ENCODE data around the gene GON4L.

GON4L gene

DNA sequence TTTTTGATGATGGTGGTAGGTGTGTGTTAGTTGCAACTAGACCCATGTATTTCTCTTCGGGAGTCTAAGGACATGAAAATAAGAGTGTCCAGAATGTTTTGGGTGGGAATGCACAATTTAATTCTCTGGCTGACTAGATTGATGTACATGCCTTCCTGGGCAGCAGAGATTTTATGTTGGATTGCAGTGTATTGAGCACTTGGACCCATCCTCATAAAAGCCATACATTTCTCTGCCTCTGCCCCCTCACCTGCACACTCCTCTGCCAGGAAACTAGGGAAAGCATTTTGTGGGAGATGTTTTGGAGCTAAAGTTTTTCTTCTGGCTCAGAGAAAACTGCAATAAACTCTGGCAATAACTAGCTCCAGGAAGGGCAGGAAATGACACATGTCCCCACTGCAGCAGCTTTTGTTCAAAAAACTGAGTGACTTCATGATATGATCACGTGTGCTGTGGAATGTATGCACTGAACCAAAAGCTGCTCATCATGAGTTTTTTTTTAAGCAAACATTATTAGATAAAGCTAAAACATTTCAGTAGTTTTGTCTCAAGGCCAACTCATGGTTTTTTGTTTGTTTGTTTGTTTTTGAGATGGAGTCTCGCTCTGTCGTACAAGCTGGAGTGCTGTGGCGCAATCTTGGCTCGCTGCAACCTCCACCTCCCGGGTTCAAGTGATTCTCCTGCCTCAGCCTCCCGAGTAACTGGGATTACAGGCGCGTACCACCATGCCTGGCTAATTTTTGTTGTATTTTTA, 36.6 kb upstream of the GON4L start:
- FAIRE-seq: no peak
- TF ChIP-seq, protein P1, sequence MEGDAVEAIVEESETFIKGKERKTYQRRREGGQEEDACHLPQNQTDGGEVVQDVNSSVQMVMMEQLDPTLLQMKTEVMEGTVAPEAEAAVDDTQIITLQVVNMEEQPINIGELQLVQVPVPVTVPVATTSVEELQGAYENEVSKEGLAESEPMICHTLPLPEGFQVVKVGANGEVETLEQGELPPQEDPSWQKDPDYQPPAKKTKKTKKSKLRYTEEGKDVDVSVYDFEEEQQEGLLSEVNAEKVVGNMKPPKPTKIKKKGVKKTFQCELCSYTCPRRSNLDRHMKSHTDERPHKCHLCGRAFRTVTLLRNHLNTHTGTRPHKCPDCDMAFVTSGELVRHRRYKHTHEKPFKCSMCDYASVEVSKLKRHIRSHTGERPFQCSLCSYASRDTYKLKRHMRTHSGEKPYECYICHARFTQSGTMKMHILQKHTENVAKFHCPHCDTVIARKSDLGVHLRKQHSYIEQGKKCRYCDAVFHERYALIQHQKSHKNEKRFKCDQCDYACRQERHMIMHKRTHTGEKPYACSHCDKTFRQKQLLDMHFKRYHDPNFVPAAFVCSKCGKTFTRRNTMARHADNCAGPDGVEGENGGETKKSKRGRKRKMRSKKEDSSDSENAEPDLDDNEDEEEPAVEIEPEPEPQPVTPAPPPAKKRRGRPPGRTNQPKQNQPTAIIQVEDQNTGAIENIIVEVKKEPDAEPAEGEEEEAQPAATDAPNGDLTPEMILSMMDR (IDR thresholded peaks at IDR 0.05; ENCODE audit: insufficient read depth, missing control alignments): no peak
- DNase-seq (ENCODE audit: insufficient read length, low spot score): no peak

DNA sequence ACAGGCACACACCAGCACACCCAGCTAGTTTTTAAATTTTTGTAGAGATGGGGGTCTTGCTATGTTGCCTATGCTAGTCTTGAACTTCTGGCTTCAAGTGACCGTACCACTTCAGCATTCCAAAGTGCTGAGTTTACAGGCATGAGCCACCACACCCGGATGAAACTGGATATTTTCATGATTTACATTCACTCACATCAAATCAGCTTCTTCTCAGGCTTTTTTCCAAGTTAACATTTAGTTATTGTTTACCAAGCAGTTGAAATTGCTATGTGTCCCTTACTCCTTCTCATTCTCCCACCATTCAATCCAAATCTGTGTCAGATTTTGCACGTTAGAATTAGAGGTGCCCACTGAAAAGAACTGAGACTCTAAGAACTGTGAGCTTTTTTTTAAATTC, 35.8 kb upstream of the GON4L start:
- FAIRE-seq (no peak), DNase-seq (ENCODE audit: insufficient read length, low spot score) (no peak)
- TF ChIP-seq, protein P1 (IDR thresholded peaks at IDR 0.05; ENCODE audit: insufficient read depth, missing control alignments): no peak

DNA sequence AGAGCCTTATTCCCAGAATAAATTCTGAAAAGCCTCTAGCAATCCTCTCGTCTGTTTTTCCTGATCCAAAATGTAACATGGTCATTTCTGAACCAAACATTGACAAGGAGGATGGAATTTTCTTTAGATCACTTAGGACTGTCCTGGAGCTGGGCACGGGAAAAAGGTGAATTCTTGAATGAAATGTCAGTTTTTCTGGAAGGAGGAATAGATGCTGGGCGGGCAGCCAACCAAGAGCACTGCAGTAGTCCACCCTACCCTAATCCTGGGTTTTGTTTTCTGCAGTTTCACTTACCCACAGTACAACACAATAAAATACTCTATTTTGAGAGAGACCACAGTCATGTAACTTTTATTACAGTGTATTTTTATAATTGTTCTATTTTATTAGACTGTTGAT, 33.2 kb upstream of the GON4L start:
- TF ChIP-seq, protein P1 (IDR thresholded peaks at IDR 0.05; ENCODE audit: insufficient read depth, missing control alignments): no peak
- no peak for FAIRE-seq
- no peak for DNase-seq (ENCODE audit: insufficient read length, low spot score)

DNA sequence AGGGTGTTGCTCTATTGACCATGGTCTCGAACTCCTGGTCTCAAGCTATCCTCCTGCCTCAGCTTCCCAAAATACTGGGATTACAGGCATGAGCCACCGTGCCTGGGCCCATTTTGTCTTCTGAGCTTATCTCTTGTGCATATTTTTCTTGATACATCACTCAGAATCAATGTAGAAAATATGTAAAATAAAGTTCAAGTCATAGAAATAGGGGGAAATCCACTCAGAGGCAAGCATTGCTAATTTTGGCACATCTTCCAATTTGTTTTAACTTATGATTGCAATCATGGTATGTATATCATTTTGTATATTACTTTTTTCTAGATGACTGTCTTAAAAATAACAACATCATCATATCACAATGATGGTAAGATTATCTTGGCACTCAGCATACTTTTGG, 32.6 kb upstream of the GON4L start:
- TF ChIP-seq, protein P1 (IDR thresholded peaks at IDR 0.05; ENCODE audit: insufficient read depth, missing control alignments): no peak
- FAIRE-seq: no peak
- no peak for DNase-seq (ENCODE audit: insufficient read length, low spot score)

DNA sequence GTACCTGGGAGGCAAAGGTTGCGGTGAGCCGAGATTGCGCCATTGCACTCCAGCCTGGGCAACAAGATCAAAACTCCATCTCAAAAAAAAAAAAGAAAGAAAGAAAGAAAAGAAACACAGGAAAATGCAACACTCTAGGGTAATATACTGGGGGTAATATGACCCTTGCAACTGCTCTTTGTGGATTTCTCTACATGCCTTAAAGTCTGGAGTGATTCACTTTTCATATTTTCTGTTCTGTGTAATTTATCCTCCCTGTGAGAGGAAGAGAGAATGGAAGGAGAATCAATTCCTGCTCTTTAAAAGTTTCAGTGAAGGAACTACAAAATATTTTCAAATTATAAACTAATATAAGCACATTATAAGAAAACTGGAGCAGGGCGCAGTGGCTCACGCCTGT, 31.5 kb upstream of the GON4L start:
- FAIRE-seq (no peak), DNase-seq (ENCODE audit: insufficient read length, low spot score) (no peak)
- TF ChIP-seq, protein P1 (IDR thresholded peaks at IDR 0.05; ENCODE audit: insufficient read depth, missing control alignments): no peak

DNA sequence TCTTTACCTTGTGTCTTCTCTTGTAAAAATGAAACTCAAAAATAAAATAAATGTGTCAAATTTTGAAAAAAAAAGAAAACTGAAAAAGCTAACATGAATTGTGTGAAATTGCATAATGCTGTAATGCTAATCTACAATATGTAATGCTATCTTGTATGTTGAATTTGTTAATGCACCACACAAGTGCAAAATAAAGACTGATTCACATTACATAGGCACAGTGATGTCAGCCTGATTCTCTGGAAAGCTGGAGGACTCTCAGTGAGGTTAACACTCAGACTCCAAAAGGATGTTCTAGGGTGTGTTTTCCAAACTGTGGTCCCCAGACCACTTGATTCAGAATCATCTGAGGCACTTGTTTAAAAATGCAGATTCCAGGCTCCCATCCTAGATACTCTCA, 28.0 kb upstream of the GON4L start:
- FAIRE-seq: no peak
- TF ChIP-seq, protein P1 (IDR thresholded peaks at IDR 0.05; ENCODE audit: insufficient read depth, missing control alignments): no peak
- DNase-seq (ENCODE audit: insufficient read length, low spot score): no peak
